HuH-7.5 (cell line): Measurements from ENCODE around the gene TTC16.

Experiments used
- DNase-seq: peaks from one replicate; pipeline ENCODE4 v3.0.0; 2011; ENCODE audit warnings: low spot score

Gene TTC16

GRCh38 chr9:127698985-127699670 is 16.8 kb upstream of the TTC16 start:
- peak; percentile 90 for DNase-seq

GRCh38 chr9:127700140-127700539 is 15.7 kb upstream of the TTC16 start:
- DNase-seq, result no peak

- DNase-seq, result no peak
Observed at GRCh38 chr9:127700594-127701255, 15.2 kb upstream of the TTC16 start.

- no peak for DNase-seq
Observed at GRCh38 chr9:127703289-127703946, 12.5 kb upstream of the TTC16 start.

GRCh38 chr9:127705577-127706379 is 10.1 kb upstream of the TTC16 start:
- no peak for DNase-seq

GRCh38 chr9:127706836-127707241 is 9.0 kb upstream of the TTC16 start, which contains the start of gene CFAP157:
Gene CFAP157, plus strand, starts transcription at chr9:127706988. Its CDS starts 44 bp downstream, at chr9:127707032.
- DNase-seq, result no peak

- peak; percentile 53 for DNase-seq
Observed at GRCh38 chr9:127707766-127708165, 8.1 kb upstream of the TTC16 start.

- no peak for DNase-seq
Observed at GRCh38 chr9:127708952-127709587, 6.8 kb upstream of the TTC16 start.

- DNase-seq, result no peak
Observed at GRCh38 chr9:127710204-127710783, 5.6 kb upstream of the TTC16 start.

- no peak for DNase-seq
Observed at GRCh38 chr9:127711226-127711701, 4.6 kb upstream of the TTC16 start.

- DNase-seq, result no peak
Observed at GRCh38 chr9:127711831-127712274, 4.0 kb upstream of the TTC16 start.

- no peak for DNase-seq
Observed at GRCh38 chr9:127712371-127712770, 3.5 kb upstream of the TTC16 start.

- no peak for DNase-seq
Observed at GRCh38 chr9:127712867-127713266, 3.0 kb upstream of the TTC16 start.

GRCh38 chr9:127714020-127714750 is 1.7 kb upstream of the TTC16 start:
- DNase-seq, result no peak

GRCh38 chr9:127714951-127715469 is 869 bp upstream of the TTC16 start:
- DNase-seq, result peak; percentile 55

GRCh38 chr9:127716412-127716811 is 533 bp downstream of the TTC16 start:
- DNase-seq, result no peak

GRCh38 chr9:127717766-127718165 is 1.9 kb downstream of the TTC16 start:
- no peak for DNase-seq

GRCh38 chr9:127720031-127720864 is 4.4 kb downstream of the TTC16 start:
- DNase-seq, result no peak

GRCh38 chr9:127720865-127721227 is 5.0 kb downstream of the TTC16 start:
- no peak for DNase-seq
